Measurements from ENCODE around the gene KLHL22.

DNA sequence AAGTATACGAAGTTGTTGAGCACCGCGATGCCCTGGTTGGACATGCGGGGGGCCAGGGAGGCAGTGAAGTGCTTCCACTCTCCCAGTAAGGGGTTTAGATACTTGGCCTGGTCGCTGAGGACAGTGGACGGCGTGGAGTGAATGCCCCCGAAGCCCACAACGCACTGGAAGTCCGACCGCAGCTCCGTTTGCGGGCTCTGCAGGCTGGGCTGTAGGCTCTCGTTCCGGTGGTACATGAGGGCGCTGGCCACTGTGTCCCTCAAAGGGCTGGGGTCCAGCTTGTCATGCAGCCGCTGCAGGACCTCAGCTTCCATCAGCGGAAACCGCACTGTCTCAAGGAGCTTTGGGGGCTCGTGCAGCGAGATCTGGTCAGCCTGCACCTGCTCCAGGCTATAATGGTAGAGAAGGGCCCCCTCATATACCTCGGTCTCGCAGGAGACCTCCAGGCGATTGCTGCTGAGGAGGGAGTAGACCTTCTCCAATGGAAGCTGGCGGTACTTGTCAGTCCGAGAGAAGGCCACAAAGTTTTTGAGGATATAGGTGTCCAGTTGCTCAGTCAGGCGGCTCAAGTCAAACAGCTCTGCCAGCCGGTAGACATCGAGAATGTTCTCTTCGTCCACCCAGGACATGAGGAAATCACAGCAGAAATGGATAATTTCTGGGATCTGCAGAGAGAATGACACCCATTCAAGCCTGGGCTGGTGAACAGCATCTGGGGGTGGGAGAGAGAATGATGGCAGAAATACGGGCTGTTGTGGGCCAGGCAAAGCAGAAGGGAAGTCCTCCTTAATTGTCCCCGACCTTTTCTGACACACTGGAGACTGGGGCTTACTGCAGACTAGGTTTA, 30.5 kb downstream of the KLHL22 start:
- TF ChIP-seq, protein P1, sequence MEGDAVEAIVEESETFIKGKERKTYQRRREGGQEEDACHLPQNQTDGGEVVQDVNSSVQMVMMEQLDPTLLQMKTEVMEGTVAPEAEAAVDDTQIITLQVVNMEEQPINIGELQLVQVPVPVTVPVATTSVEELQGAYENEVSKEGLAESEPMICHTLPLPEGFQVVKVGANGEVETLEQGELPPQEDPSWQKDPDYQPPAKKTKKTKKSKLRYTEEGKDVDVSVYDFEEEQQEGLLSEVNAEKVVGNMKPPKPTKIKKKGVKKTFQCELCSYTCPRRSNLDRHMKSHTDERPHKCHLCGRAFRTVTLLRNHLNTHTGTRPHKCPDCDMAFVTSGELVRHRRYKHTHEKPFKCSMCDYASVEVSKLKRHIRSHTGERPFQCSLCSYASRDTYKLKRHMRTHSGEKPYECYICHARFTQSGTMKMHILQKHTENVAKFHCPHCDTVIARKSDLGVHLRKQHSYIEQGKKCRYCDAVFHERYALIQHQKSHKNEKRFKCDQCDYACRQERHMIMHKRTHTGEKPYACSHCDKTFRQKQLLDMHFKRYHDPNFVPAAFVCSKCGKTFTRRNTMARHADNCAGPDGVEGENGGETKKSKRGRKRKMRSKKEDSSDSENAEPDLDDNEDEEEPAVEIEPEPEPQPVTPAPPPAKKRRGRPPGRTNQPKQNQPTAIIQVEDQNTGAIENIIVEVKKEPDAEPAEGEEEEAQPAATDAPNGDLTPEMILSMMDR (IDR thresholded peaks at IDR 0.05): no peak
- TF ChIP-seq POLR2AphosphoS5 (IDR thresholded peaks at IDR 0.05): no peak
